Stomach (tissue), 4 donors: ENCODE measurements around the gene INSIG2.

Experiments
- EP300 ChIP-seq: sonication (generic); formaldehyde crosslinking; IDR thresholded peaks from one replicate; pipeline ENCODE4 v1.6.1; 2017; ENCODE audit warnings: antibody characterized with exemption
- POLR2AphosphoS5 ChIP-seq, 3 donors: sonication (generic); formaldehyde crosslinking; IDR thresholded peaks; one replicate each; pipeline ENCODE4 v1.6.1; 2016; ENCODE audit warnings: antibody characterized with exemption in 3 of 3

- TF ChIP-seq EP300 (no peak), POLR2AphosphoS5 (IDR thresholded peaks at IDR 0.05) (no peak)
Observed at GRCh38 chr2:118105497-118105896, 17.2 kb downstream of the INSIG2 start.
